HL-60/S4 (cell line): ENCODE results near the gene CRACR2B.

Experiments
- in situ Hi-C: fragments of 300-500 bp; cut with MboI; formaldehyde crosslinking; loops from 2 replicates; pipeline ENCODE4 v1.14.3; 2022; ENCODE audit warnings: low sequenced_read_pairs

The CRACR2B gene

GRCh38 chr11:825366-826226 lies 2.1 kb upstream of the CRACR2B start:
- in situ Hi-C loops = no loop called here

GRCh38 chr11:826227-826621 lies 1.5 kb upstream of the CRACR2B start:
- in situ Hi-C loops = no loop called here

GRCh38 chr11:826836-827145 lies 928 bp upstream of the CRACR2B start:
- in situ Hi-C loops = no loop called here

- in situ Hi-C loops = no loop called here
These were observed 398 bp upstream of the CRACR2B start for GRCh38 chr11:827146-827896.

- in situ Hi-C loops = no loop called here
These were observed 922 bp downstream of the CRACR2B start for GRCh38 chr11:828506-829175.

- in situ Hi-C loops = no loop called here
These were observed 1.6 kb downstream of the CRACR2B start for GRCh38 chr11:829176-829846.

- in situ Hi-C loops = no loop called here
These were observed 2.2 kb downstream of the CRACR2B start for GRCh38 chr11:829847-830294.

- in situ Hi-C loops = no loop called here
These were observed 2.8 kb downstream of the CRACR2B start for GRCh38 chr11:830295-831117.

GRCh38 chr11:831118-831864 lies 3.6 kb downstream of the CRACR2B start:
- in situ Hi-C loops = no loop called here

- in situ Hi-C loops = no loop called here
These were observed 4.3 kb downstream of the CRACR2B start for GRCh38 chr11:831961-832528.

GRCh38 chr11:832529-833113 lies 4.9 kb downstream of the CRACR2B start, which contains the start of gene CD151:
CD151 (plus strand) TSS chr11:832952; CDS start chr11:836070, 3,118 bp downstream.
- in situ Hi-C loops = no loop called here

GRCh38 chr11:833114-833791 lies 5.5 kb downstream of the CRACR2B start:
- in situ Hi-C loops = no loop called here

- in situ Hi-C loops = no loop called here
These were observed 6.2 kb downstream of the CRACR2B start for GRCh38 chr11:833849-834311.

GRCh38 chr11:834371-835316 lies 6.9 kb downstream of the CRACR2B start:
- in situ Hi-C loops = no loop called here

GRCh38 chr11:836274-836673 lies 8.6 kb downstream of the CRACR2B start:
- in situ Hi-C loops = no loop called here

GRCh38 chr11:836700-837099 lies 9.0 kb downstream of the CRACR2B start:
- in situ Hi-C loops = no loop called here
